Endothelial cell of umbilical vein (primary cell): Measurements from ENCODE around the gene ABCG5. TPM values are rescaled to one million over a fixed set of nuclear protein-coding genes. Genes with fewer than 3 reads are reported as not detected.

Source experiments
- BruUV-seq: library from RNA; stranded (reverse); fragments of 400-500 nt; replicated peaks from 2 replicates; lab custom pipeline; 2021; lab: Mats Ljungman, UMichigan
- CTCF ChIA-PET: fragments of 300-600, 350-600 bp; sonication (Branson Sonifier 250); formaldehyde crosslinking; loops from one replicate; lab custom pipeline; 2021; ENCODE audit warnings: antibody characterized with exemption, inconsistent platforms; lab: Charles Lee
- POLR2A ChIA-PET: fragments of 300-600, 350-600 bp; sonication (Branson Sonifier 250); formaldehyde crosslinking; loops from one replicate; lab custom pipeline; 2021; ENCODE audit warnings: antibody characterized with exemption, inconsistent platforms; lab: Charles Lee
- DNase-seq: peaks from one replicate; pipeline ENCODE4 v3.0.0-alpha.2; 2011; ENCODE audit warnings: low read depth, low spot score
- FAIRE-seq: peaks from 2 replicates; lab custom pipeline; 2011; peaks lifted over from hg19 to GRCh38; lab: Jason Lieb, UNC
- H2AFZ ChIP-seq: 2 replicates; pipeline ENCODE4 v1.6.0; 2012; ENCODE audit warnings: low read depth, low read length, control low read depth, inconsistent platforms
- H3K27ac ChIP-seq: 2 replicates; pipeline ENCODE4 v1.5.1; 2011; ENCODE audit warnings: low read depth, mild to moderate bottlenecking, control low read depth, low read length, moderate library complexity; ENCODE audit not compliant: insufficient read depth
- H3K27me3 ChIP-seq, 2 experiments: 2 replicates each; pipeline versions ENCODE4 v1.6.0 to v1.6.1; 2011; ENCODE audit warnings: low read length in 2 of 2, mixed read lengths in 1 of 2; ENCODE audit not compliant: control insufficient read depth in 2 of 2, insufficient read depth in 2 of 2
- H3K36me3 ChIP-seq, 2 experiments: 2 replicates in 1 of 2; 3 replicates in 1 of 2; pipeline ENCODE4 v1.5.1; 2011; ENCODE audit warnings: low read length in 2 of 2, mild to moderate bottlenecking in 1 of 2, moderate library complexity in 1 of 2; ENCODE audit not compliant: control insufficient read depth in 2 of 2, insufficient read depth in 2 of 2; ENCODE audit errors: extremely low read depth in 1 of 2
- H3K4me1 ChIP-seq: 3 replicates; pipeline ENCODE4 v1.5.1; 2011; ENCODE audit warnings: mild to moderate bottlenecking, low read length; ENCODE audit not compliant: control insufficient read depth, insufficient read depth; ENCODE audit errors: extremely low read depth
- H3K4me2 ChIP-seq: 2 replicates; pipeline ENCODE4 v1.6.1; 2011; ENCODE audit warnings: low read length, control low read depth, mixed read lengths; ENCODE audit not compliant: insufficient read depth
- H3K4me3 ChIP-seq, 3 experiments: fragments of 200-600 bp in 1 of 3; sonication (generic), shearing (Covaris generic) in 1 of 3; replicated peaks in 1 of 3; 2 replicates each; pipeline ENCODE4 v1.5.1; 2011 to 2016; ENCODE audit warnings: control low read depth in 3 of 3, low read length in 3 of 3, mild to moderate bottlenecking in 2 of 3, inconsistent platforms in 1 of 3, low read depth in 1 of 3, moderate library complexity in 1 of 3; ENCODE audit not compliant: insufficient read depth in 1 of 3
- H3K79me2 ChIP-seq: 2 replicates; pipeline ENCODE4 v1.6.0; 2012; ENCODE audit warnings: low read length, inconsistent platforms; ENCODE audit not compliant: control insufficient read depth, insufficient read depth
- H3K9ac ChIP-seq: replicated peaks from 2 replicates; pipeline ENCODE3; 2011; ENCODE audit warnings: low read length, control low read depth; ENCODE audit not compliant: insufficient read depth; ENCODE audit errors: extremely low read depth
- H3K9me1 ChIP-seq: replicated peaks from 3 replicates; pipeline ENCODE4 v1.6.0; 2011; ENCODE audit warnings: mild to moderate bottlenecking, low read length; ENCODE audit not compliant: control insufficient read depth, insufficient read depth; ENCODE audit errors: extremely low read depth
- H3K9me3 ChIP-seq: replicated peaks from 2 replicates; pipeline ENCODE4 v1.5.1; 2012; ENCODE audit warnings: low read length, inconsistent platforms; ENCODE audit not compliant: control insufficient read depth, insufficient read depth
- H4K20me1 ChIP-seq: replicated peaks from 2 replicates; pipeline ENCODE3; 2011; ENCODE audit warnings: mild to moderate bottlenecking, low read length; ENCODE audit not compliant: control insufficient read depth, insufficient read depth; ENCODE audit errors: extremely low read depth
- CTCF ChIP-seq, 2 donors: IDR thresholded peaks; 1 replicate in 1 of 2; 2 replicates in 1 of 2; pipeline ENCODE4 v1.5.1; 2011; ENCODE audit warnings: low read length in 2 of 2, mild to moderate bottlenecking in 2 of 2, moderate library complexity in 2 of 2, control low read depth in 1 of 2, inconsistent platforms in 1 of 2, low read depth in 1 of 2; ENCODE audit not compliant: insufficient read depth in 1 of 2; ENCODE audit errors: extremely low read depth in 1 of 2
- EZH2 ChIP-seq: IDR thresholded peaks from 2 replicates; pipeline ENCODE4 v1.6.1; 2012; ENCODE audit warnings: borderline replicate concordance, low read depth, mild to moderate bottlenecking, moderate library complexity, low read length, inconsistent platforms; ENCODE audit not compliant: severe bottlenecking
- FOS ChIP-seq: IDR thresholded peaks from 2 replicates; pipeline ENCODE4 v1.6.1; 2011; ENCODE audit warnings: mild to moderate bottlenecking, low read length, moderate library complexity, borderline replicate concordance; ENCODE audit not compliant: insufficient read depth
- GATA2 ChIP-seq: IDR thresholded peaks from 2 replicates; pipeline ENCODE4 v1.7.0; 2011; ENCODE audit warnings: low read depth, mild to moderate bottlenecking, moderate library complexity, mixed read lengths, low read length; ENCODE audit not compliant: insufficient read length, insufficient read depth
- JUN ChIP-seq: IDR thresholded peaks from 2 replicates; pipeline ENCODE4 v1.6.1; 2011; ENCODE audit warnings: borderline replicate concordance, low read depth; ENCODE audit not compliant: insufficient read length, insufficient read depth
- MAX ChIP-seq: IDR thresholded peaks from 2 replicates; pipeline ENCODE4 v1.6.1; 2011; ENCODE audit not compliant: insufficient read depth, insufficient read length
- MYC ChIP-seq: IDR thresholded peaks from one replicate; pipeline ENCODE4 v1.6.1; 2011; ENCODE audit warnings: mild to moderate bottlenecking, low read depth, low read length
- POLR2A ChIP-seq: IDR thresholded peaks from 2 replicates; pipeline ENCODE4 v1.6.1; 2012; ENCODE audit warnings: low read depth, mild to moderate bottlenecking, control low read depth, low read length
- POLR2AphosphoS5 ChIP-seq: IDR thresholded peaks from 2 replicates; pipeline ENCODE4 v1.6.1; 2012; ENCODE audit warnings: low read depth, mild to moderate bottlenecking, control low read depth, low read length, moderate library complexity; ENCODE audit not compliant: insufficient read depth
- dilution Hi-C: fragments of 300-500 bp; cut with MboI; formaldehyde crosslinking; loops from one replicate; pipeline ENCODE4 v1.15.0; 2019; ENCODE audit warnings: low sequenced_read_pairs; ENCODE audit not compliant: extremely low pct_ligation_motif_present
- intact Hi-C: fragments of 100-400 bp; cut with micrococcal nuclease; formaldehyde crosslinking; loops from one replicate; pipeline ENCODE4 v1.10.0; 2022
- polyA plus RNA-seq, 4 experiments: library from polyadenylated mRNA; depleted of rRNA in 3 of 4; stranded (reverse) in 3 of 4; unstranded in 1 of 4; fragments of >200 nt; gene quantifications; 2 replicates each; pipeline versions ENCODE4 v1.2.1 to v1.2.3, GENCODE V29; 2011 to 2012; ENCODE audit warnings: missing spikeins in 1 of 4
- total RNA-seq: library from RNA; stranded (reverse); gene quantifications from 2 replicates; pipeline ENCODE4 v1.2.3, GENCODE V29; 2021

The ABCG5 gene
- total and polyA plus RNA-seq, 2 donors (not counting 3 experiments of a cell fraction or from before 2014, with no cell fraction given) = not detected

GRCh38 chr2:43803113-43803512 lies 35.5 kb downstream of the ABCG5 start:
- ChIA-PET CTCF (no interaction called here), POLR2A (no interaction called here)
- Histone ChIP-seq H3K79me2 (no peaks in the 10 kb centered on the region), H3K9me1 (no peaks in the 10 kb centered on the region), H3K9ac (no peak overlapping the region), H2AFZ (no peak overlapping the region), H3K27me3 (no peaks in the 10 kb centered on the region), H3K9me3 (no peaks in the 10 kb centered on the region), H3K4me3 (no peak overlapping the region), H3K4me1 (no peaks in the 10 kb centered on the region), H3K4me2 (no peak overlapping the region), H4K20me1 (no peaks in the 10 kb centered on the region), H3K27ac (no peak overlapping the region), H3K36me3 (no peaks in the 10 kb centered on the region)
- TF ChIP-seq MAX (no peak), JUN (no peak), POLR2A (no peak), MYC (no peak), EZH2 (no peak), POLR2AphosphoS5 (no peak), FOS (no peak), CTCF (IDR thresholded peaks at IDR 0.05; ENCODE audit: extremely low read depth in 1 of 2, insufficient read depth in 1 of 2, low read depth in 1 of 2, low read length in 2 of 2) (no peak), GATA2 (no peak)
- FAIRE-seq (no peak), DNase-seq (no peak)
- no TSS peak for BruUV-seq
- intact Hi-C loops (no loop called here), dilution Hi-C loops (no loop called here)
